H9 (cell line): ENCODE data around the gene VAV2. TPM values are rescaled to one million over a fixed set of nuclear protein-coding genes. Genes with fewer than 3 reads are reported as not detected.
A peak's percentile ranks its signal among the peaks of the same experiment; 100 is the strongest.

Source experiments
- DNase-seq: peaks from one replicate; pipeline ENCODE4 v3.0.0-alpha.2; 2017
- H2AFZ ChIP-seq: one replicate; pipeline ENCODE4 v1.6.1; 2013; ENCODE audit warnings: mild to moderate bottlenecking, low read length, control low read depth, moderate library complexity
- H2AK5ac ChIP-seq: 2 replicates; pipeline ENCODE4 v1.6.1; 2013; ENCODE audit warnings: low read length, control low read depth, mixed read lengths; ENCODE audit not compliant: insufficient read length
- H2BK120ac ChIP-seq: one replicate; pipeline ENCODE4 v1.6.1; 2013; ENCODE audit warnings: low read depth, mild to moderate bottlenecking, low read length, control low read depth, inconsistent platforms; ENCODE audit not compliant: poor library complexity, severe bottlenecking
- H2BK12ac ChIP-seq: 2 replicates; pipeline ENCODE4 v1.6.1; 2013; ENCODE audit warnings: low read length, control low read depth, mixed read lengths, low read depth; ENCODE audit not compliant: insufficient read length
- H2BK15ac ChIP-seq: 2 replicates; pipeline ENCODE4 v1.6.1; 2013; ENCODE audit warnings: low read depth, low read length, control low read depth
- H2BK20ac ChIP-seq: one replicate; pipeline ENCODE4 v1.6.1; 2013; ENCODE audit warnings: low read depth, mild to moderate bottlenecking, low read length, control low read depth, inconsistent platforms; ENCODE audit not compliant: poor library complexity, severe bottlenecking
- H2BK5ac ChIP-seq: 2 replicates; pipeline ENCODE4 v1.6.1; 2013; ENCODE audit warnings: low read length, control low read depth, mixed read lengths; ENCODE audit not compliant: insufficient read length
- H3K14ac ChIP-seq: 2 replicates; pipeline ENCODE4 v1.6.1; 2013; ENCODE audit warnings: low read length, control low read depth; ENCODE audit not compliant: insufficient read depth
- H3K18ac ChIP-seq: 2 replicates; pipeline ENCODE4 v1.6.1; 2013; ENCODE audit warnings: low read depth, mild to moderate bottlenecking, mixed read lengths, low read length, control low read depth; ENCODE audit not compliant: insufficient read length
- H3K23ac ChIP-seq: 2 replicates; pipeline ENCODE4 v1.6.1; 2013; ENCODE audit warnings: low read length, control low read depth, mixed read lengths, low read depth; ENCODE audit not compliant: insufficient read length
- H3K23me2 ChIP-seq: 2 replicates; pipeline ENCODE4 v1.6.1; 2013; ENCODE audit warnings: low read depth, mild to moderate bottlenecking, mixed read lengths, low read length, control low read depth; ENCODE audit not compliant: insufficient read length, poor library complexity, severe bottlenecking
- H3K27ac ChIP-seq: 2 replicates; pipeline ENCODE4 v1.5.1; 2013; ENCODE audit warnings: low read length, control low read depth, mixed read lengths, low read depth; ENCODE audit not compliant: insufficient read length
- H3K27me3 ChIP-seq: 2 replicates; pipeline ENCODE4 v1.6.1; 2013; ENCODE audit warnings: low read length, control low read depth, inconsistent platforms; ENCODE audit not compliant: insufficient read depth
- H3K4ac ChIP-seq: 2 replicates; pipeline ENCODE4 v1.6.1; 2013; ENCODE audit warnings: low read depth, mild to moderate bottlenecking, control low read depth, inconsistent platforms, low read length, moderate library complexity
- H3K4me1 ChIP-seq: 2 replicates; pipeline ENCODE4 v1.6.1; 2013; ENCODE audit warnings: low read length, control low read depth, inconsistent platforms; ENCODE audit not compliant: insufficient read depth
- H3K4me2 ChIP-seq: 2 replicates; pipeline ENCODE4 v1.6.1; 2013; ENCODE audit warnings: low read length, control low read depth, mixed read lengths; ENCODE audit not compliant: insufficient read length, insufficient read depth
- H3K56ac ChIP-seq: 2 replicates; pipeline ENCODE4 v1.6.1; 2013; ENCODE audit warnings: low read depth, mild to moderate bottlenecking, mixed read lengths, low read length, control low read depth; ENCODE audit not compliant: insufficient read length
- H3K79me1 ChIP-seq: 2 replicates; pipeline ENCODE4 v1.6.1; 2013; ENCODE audit warnings: low read depth, mild to moderate bottlenecking, moderate library complexity, low read length, control low read depth, inconsistent platforms; ENCODE audit not compliant: insufficient read depth, poor library complexity, severe bottlenecking
- H3K79me2 ChIP-seq: 2 replicates; pipeline ENCODE4 v1.6.1; 2013; ENCODE audit warnings: low read length, control low read depth, inconsistent platforms; ENCODE audit not compliant: insufficient read depth
- H3K9ac ChIP-seq: 2 replicates; pipeline ENCODE4 v1.6.1; 2013; ENCODE audit warnings: low read length, control low read depth, mixed read lengths; ENCODE audit not compliant: insufficient read length; ENCODE audit errors: extremely low read depth
- H3K9me3 ChIP-seq: one replicate; pipeline ENCODE4 v1.6.1; 2013; ENCODE audit warnings: low read depth, low read length, inconsistent platforms; ENCODE audit not compliant: control insufficient read depth
- H3T11ph ChIP-seq: one replicate; pipeline ENCODE4 v1.6.1; 2013; ENCODE audit warnings: mild to moderate bottlenecking, low read length, control low read depth, inconsistent platforms
- H4K20me1 ChIP-seq: one replicate; pipeline ENCODE4 v1.6.1; 2013; ENCODE audit not compliant: control insufficient read depth, insufficient read length, insufficient read depth
- H4K5ac ChIP-seq: 2 replicates; pipeline ENCODE4 v1.6.1; 2013; ENCODE audit warnings: low read depth, mild to moderate bottlenecking, mixed read lengths, low read length, control low read depth; ENCODE audit not compliant: insufficient read length
- H4K8ac ChIP-seq: replicated peaks from 2 replicates; pipeline ENCODE4 v1.6.1; 2013; ENCODE audit warnings: low read length, control low read depth, mixed read lengths, low read depth; ENCODE audit not compliant: insufficient read length
- H4K91ac ChIP-seq: 2 replicates; pipeline ENCODE4 v1.6.1; 2013; ENCODE audit warnings: low read depth, mild to moderate bottlenecking, moderate library complexity, mixed read lengths, low read length, control low read depth; ENCODE audit not compliant: insufficient read length
- H3K27ac Mint-ChIP-seq, 3 experiments: 2 replicates in 2 of 3; 3 replicates in 1 of 3; pipeline ENCODE4 v1.8.0; 2020 to 2021; ENCODE audit warnings: mixed read lengths in 3 of 3, mild to moderate bottlenecking in 1 of 3, moderate library complexity in 1 of 3
- H3K27me3 Mint-ChIP-seq: 2 replicates; pipeline ENCODE4 v1.8.0; 2021; ENCODE audit warnings: low read depth, mild to moderate bottlenecking, moderate library complexity, mixed read lengths
- H3K36me3 Mint-ChIP-seq, 3 experiments: 2 replicates in 2 of 3; 3 replicates in 1 of 3; pipeline ENCODE4 v1.8.0; 2020 to 2021; ENCODE audit warnings: low read depth in 3 of 3, mixed read lengths in 3 of 3; ENCODE audit not compliant: insufficient read depth in 1 of 3
- H3K4me1 Mint-ChIP-seq, 2 experiments: 2 replicates each; pipeline ENCODE4 v1.8.0; 2020; ENCODE audit warnings: mixed read lengths in 2 of 2
- H3K4me3 Mint-ChIP-seq, 2 experiments: 2 replicates in 1 of 2; 3 replicates in 1 of 2; pipeline ENCODE4 v1.8.0; 2020 to 2021; ENCODE audit warnings: mild to moderate bottlenecking in 2 of 2, mixed read lengths in 2 of 2, moderate library complexity in 1 of 2
- H3K9me3 Mint-ChIP-seq, 2 experiments: 2 replicates in 1 of 2; 3 replicates in 1 of 2; pipeline ENCODE4 v1.8.0; 2020; ENCODE audit warnings: mild to moderate bottlenecking in 2 of 2, mixed read lengths in 2 of 2, moderate library complexity in 1 of 2
- WGBS: extraction: QIAGEN DNeasy Blood & Tissue Kit; methylation state at CpG from one replicate; pipeline ENCODE4 v1.1.7; 2013; ENCODE audit warnings: missing lambda C conversion rate, low lambda C conversion rate, mixed read lengths; ENCODE audit not compliant: insufficient read length; ENCODE audit errors: extremely low coverage; 5-methylcytosine and 5-hydroxymethylcytosine counted together
- total RNA-seq: library from RNA; stranded (reverse); gene quantifications from 2 replicates; pipeline ENCODE4 v1.2.1, GENCODE V29; 2021
- TF ChIP-seq, protein P1 (sequence below): fragments of 200-600 bp; sonication (generic); conservative IDR thresholded peaks from 3 replicates; pipeline ENCODE4 v1.8.0; 2021; ENCODE audit warnings: antibody characterized with exemption, mild to moderate bottlenecking

VAV2 gene
- total RNA-seq, 1 experiment from 2014 or later: 58.7 TPM

DNA sequence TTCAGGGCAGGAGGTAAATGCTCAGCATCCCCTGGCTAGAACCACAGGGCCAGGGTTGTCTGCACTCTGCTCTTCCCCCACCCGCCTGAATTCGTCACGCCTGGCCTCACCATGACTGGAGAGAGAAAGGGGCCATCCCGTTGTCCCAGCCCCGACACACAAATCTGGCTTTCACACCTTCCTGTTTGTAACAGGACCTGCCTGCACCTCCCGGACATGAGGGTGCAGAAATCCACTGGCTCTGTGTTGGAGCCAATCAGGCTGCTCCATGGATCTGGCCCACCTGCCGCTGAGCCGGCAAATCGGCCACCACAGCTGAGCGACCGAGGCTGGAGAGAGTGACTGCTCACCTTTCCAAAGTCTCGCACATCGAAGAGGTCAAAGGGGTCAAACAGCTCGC, 53.4 kb downstream of the VAV2 start:
- Histone ChIP-seq H2BK120ac (no peak overlapping the region), H3K18ac (no peak overlapping the region), H2BK12ac (no peak overlapping the region), H2BK20ac (no peak overlapping the region), H2AFZ (no peak overlapping the region), H3T11ph (no peak overlapping the region), H3K14ac (no peak overlapping the region), H3K56ac (no peak overlapping the region), H2BK15ac (no peak overlapping the region), H3K27ac (no peak overlapping the region), H2BK5ac (no peak overlapping the region), H3K4me1 (no peaks in the 10 kb centered on the region), H3K23ac (no peak overlapping the region), H3K9me3 (no peaks in the 10 kb centered on the region), H4K91ac (no peak overlapping the region), H3K79me1 (no peaks in the 10 kb centered on the region), H2AK5ac (no peak overlapping the region), H3K4me2 (no peak overlapping the region), H3K23me2 (no peaks in the 10 kb centered on the region), H4K5ac (no peak overlapping the region), H4K8ac (no peak overlapping the region), H3K9ac (no peak overlapping the region), H4K20me1 (no peaks in the 10 kb centered on the region), H3K27me3 (no peaks in the 10 kb centered on the region), H3K4ac (no peak overlapping the region), H3K79me2 (no peaks in the 10 kb centered on the region; the same call in 1 of the 2 replicates)
- WGBS: no CpG with 5 or more reads among the region's 14 CpGs
- H3K9me3 Mint-ChIP-seq: peaks cover 0 to under 1% of the 10 kb centered on the region in 2 experiments; a peak in 1 of 5 replicates
- peak overlapping the region; percentile 10 to 89 (median 85) for H3K27ac Mint-ChIP-seq
- no peaks in the 10 kb centered on the region for H3K27me3 Mint-ChIP-seq
- peaks cover 17 to 22% of the 10 kb centered on the region in 2 experiments for H3K4me1 Mint-ChIP-seq
- no peak overlapping the region for H3K4me3 Mint-ChIP-seq
- TF ChIP-seq, protein P1, sequence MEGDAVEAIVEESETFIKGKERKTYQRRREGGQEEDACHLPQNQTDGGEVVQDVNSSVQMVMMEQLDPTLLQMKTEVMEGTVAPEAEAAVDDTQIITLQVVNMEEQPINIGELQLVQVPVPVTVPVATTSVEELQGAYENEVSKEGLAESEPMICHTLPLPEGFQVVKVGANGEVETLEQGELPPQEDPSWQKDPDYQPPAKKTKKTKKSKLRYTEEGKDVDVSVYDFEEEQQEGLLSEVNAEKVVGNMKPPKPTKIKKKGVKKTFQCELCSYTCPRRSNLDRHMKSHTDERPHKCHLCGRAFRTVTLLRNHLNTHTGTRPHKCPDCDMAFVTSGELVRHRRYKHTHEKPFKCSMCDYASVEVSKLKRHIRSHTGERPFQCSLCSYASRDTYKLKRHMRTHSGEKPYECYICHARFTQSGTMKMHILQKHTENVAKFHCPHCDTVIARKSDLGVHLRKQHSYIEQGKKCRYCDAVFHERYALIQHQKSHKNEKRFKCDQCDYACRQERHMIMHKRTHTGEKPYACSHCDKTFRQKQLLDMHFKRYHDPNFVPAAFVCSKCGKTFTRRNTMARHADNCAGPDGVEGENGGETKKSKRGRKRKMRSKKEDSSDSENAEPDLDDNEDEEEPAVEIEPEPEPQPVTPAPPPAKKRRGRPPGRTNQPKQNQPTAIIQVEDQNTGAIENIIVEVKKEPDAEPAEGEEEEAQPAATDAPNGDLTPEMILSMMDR: no peak
- DNase-seq: no peak
- peaks cover 8 to 42% (median 19%) of the 10 kb centered on the region in 3 experiments; a peak in 6 of 7 replicates for H3K36me3 Mint-ChIP-seq
